ENCODE data around the gene FAM47C.

DNA sequence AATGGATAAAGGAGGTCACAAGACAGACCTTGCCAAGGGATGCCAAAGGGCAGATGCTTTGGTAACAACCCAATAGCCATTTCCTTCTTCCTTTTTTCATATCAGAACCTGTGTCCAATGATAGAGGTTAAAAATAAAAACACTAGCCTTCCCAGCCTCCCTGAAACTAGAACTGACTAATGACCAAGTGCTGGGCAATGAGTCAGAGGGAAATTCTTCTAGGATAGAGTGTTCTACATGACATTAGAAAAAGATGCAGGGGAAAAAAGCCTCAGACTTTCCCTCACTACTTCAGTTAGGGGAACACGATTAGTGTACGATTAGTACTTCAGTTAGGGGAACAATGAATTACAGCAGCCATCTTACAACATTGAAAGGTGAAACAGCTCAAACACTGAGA is 29.3 kb upstream of the FAM47C start:
- TF ChIP-seq, protein P1, sequence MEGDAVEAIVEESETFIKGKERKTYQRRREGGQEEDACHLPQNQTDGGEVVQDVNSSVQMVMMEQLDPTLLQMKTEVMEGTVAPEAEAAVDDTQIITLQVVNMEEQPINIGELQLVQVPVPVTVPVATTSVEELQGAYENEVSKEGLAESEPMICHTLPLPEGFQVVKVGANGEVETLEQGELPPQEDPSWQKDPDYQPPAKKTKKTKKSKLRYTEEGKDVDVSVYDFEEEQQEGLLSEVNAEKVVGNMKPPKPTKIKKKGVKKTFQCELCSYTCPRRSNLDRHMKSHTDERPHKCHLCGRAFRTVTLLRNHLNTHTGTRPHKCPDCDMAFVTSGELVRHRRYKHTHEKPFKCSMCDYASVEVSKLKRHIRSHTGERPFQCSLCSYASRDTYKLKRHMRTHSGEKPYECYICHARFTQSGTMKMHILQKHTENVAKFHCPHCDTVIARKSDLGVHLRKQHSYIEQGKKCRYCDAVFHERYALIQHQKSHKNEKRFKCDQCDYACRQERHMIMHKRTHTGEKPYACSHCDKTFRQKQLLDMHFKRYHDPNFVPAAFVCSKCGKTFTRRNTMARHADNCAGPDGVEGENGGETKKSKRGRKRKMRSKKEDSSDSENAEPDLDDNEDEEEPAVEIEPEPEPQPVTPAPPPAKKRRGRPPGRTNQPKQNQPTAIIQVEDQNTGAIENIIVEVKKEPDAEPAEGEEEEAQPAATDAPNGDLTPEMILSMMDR (IDR thresholded peaks at IDR 0.05) = no peak
- TF ChIP-seq POLR2A (IDR thresholded peaks at IDR 0.05) = no peak
